GM18498 (cell line): ENCODE data around the gene CEACAM8.
"Not testable (repeated sequence)": the region's sequence is repeated elsewhere in the genome, so short reads cannot be mapped to it uniquely, and the experiment has no call there.

Experiments
- ATAC-seq: cut with Tn5 transposase; IDR thresholded peaks from one replicate; pipeline ENCODE4 v1.9.1; 2021; ENCODE audit warnings: mild to moderate bottlenecking, moderate library complexity; ENCODE audit not compliant: unreplicated experiment

Gene CEACAM8

DNA sequence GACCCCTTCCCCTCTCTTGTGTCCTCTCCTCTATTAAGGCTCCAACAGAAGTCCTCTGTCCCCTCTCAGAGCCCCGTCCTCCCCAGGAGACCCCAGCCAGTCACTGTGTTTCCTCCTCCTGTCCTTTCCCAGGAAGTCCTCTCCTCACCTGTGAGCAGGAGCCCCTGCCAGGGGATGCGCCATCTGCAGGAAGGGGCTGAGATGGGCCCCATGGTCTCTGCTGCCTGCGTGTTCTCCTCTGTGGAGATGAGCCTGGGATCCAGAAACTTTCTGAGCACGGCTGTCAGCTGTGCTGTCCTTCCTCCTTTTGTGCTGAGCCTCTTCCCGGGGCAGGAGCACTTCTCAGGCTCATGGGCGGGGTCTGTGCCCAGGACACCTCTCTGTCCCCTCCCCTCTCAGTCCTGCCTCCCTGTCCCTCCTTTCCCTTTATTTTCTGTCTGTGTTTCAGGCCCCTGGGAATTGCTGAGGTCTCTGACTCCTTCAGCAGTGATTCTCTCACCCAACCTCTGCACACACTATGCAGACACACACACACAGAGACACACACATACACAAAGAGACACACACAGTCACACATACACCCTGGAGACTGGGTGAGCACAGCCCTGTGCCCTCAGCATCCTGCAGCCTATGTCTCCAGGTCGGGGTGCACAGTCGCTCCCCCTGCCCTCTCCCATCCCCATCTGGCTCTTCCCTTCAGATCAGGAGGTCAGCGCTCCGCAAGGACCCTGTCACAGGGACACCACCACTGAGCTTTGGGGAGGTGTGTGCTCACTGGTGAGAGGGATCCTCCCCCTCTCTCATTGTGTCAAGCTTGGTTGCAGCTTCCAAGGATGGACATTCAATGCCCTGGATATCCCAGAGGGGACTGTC, at the start of gene CEACAM8:
TSS of gene CEACAM8 (minus strand) at position 308 of the 873 bp plus-strand sequence. CDS start at position 212, 96 bp downstream.
- no peak for ATAC-seq

DNA sequence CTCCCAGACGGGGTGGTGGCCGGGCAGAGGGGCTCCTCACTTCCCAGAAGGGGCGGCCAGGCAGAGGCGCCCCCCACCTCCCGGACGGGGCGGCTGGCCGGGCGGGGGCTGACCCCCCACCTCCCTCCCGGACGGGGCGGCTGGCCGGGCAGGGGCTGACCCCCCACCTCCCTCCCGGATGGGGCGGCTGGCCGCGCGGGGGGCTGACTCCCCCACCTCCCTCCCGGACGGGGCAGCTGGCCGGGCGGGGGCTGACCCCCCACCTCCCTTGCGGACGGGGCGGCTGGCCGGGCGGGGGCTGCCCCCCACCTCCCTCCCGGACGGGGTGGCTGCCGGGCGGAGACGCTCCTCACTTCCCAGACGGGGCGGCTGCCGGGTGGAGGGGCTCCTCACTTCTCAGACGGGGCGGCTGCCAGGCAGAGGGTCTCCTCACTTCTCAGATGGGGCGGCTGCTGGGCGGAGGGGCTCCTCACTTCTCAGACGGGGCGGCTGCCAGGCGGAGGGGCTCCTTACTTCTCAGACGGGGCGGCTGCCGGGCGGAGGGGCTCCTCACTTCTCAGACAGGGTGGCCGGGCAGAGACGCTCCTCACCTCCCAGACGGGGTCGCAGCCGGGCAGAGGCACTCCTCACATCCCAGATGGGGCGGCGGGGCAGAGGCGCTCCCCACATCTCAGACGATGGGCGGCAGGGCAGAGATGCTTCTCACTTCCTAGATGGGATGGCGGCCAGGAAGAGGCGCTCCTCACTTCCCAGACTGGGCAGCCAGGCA, 44.8 kb upstream of the CEACAM8 start:
- not testable (repeated sequence) for ATAC-seq

DNA sequence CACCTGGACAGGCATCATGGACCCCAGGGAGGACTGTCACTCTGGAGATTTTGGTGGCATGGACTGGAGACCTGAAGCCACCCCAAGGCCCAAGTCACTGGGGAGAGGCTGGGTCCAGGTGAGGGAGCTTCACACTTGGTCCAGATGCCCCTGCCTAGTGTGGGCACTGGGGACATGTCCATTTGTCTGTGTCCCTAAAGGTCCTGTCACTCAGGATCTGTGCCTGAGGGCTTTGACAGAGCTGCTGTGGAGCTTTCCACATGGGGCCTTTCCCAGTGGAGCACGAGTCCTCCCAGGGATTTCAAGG, 40.5 kb upstream of the CEACAM8 start:
- no peak for ATAC-seq

DNA sequence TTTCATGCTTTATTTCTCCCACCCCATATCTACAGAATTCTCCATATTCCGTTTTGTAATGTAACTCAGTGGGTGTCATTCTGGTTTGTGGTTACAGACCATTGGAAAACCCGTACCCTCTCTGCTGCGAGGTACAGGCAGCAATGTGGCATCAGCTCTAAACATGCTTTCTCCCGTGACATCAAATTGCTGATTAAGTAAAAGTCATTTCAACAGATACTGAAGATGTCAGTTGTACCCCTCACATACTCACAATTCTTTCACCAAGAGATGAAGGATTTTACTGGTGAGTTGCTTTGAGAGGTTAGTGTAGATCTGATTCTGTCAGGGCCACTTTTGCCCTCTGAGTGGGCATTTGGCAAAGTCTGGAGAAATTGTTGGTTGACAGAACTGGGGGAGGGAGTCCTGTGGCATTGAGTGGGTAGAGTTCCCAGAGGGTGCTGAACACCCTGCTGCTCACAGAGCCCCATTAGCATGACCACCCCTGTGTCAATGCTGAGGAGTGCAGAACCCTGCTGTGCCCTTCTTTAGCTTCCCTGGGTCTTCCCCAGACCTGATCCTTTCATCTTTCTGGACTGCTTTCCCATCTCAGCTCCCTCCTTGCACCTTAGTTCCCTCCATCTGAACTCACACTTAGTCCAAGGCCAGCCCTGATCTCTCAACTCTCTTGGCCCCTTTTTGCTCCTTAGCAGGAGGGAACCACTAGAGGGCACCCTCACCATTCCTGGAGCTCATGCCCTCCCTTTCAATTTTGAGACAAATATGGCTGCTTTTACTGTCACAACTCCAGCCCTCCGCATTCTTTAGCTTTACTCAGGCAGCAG, 39.9 kb upstream of the CEACAM8 start:
- no peak for ATAC-seq

DNA sequence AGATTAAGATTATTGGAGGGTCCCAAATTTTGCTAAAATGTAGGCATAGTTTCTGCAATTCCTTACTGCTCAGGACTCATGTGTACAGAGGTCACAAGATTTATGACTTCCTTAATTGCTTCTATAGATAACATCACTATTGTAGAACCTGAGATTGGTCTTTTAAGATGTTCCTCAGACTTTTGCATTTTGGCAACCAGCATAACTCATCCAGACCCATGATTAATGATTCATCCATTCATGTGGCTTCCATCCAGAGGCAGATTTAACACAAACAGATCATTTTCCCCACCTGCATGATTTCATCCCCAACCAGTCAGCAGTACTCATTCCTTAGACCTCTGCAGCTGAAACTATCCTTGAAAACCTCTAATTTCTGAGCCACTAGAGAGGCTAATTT, 34.5 kb upstream of the CEACAM8 start:
- no peak for ATAC-seq

DNA sequence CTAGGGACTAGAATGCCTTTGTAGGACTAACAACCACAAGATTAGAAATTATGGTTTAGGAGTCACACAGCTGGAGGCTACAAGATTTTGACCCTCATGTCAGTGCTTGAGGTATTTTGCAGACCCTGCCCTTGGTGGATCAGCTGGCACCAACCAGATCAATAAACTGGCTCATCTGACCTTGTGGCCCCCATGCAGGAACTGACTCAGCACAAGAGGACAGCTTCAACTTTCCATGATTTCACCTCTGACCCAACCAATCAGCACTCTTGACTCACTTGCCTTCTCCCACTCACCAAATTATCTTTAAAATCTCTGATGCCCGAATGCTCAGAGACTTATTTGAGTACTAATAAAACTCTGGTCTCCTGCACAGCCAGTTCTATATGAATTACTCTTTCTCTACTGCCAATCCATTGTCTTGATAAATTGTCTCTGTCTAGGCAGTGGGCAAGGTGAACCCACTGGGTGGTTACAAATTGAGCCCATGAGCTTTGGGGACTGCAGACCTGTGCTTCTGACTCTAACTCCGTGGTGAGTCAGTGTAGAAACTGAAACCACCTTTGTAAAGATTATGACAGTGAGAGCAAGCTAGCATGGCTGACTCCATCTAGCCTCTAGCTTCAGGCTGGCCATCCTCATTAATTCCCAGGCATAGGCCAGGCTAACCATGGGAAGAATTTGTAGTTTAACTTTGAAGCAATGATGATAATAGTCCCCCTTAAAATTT, 33.9 kb upstream of the CEACAM8 start:
- no peak for ATAC-seq

DNA sequence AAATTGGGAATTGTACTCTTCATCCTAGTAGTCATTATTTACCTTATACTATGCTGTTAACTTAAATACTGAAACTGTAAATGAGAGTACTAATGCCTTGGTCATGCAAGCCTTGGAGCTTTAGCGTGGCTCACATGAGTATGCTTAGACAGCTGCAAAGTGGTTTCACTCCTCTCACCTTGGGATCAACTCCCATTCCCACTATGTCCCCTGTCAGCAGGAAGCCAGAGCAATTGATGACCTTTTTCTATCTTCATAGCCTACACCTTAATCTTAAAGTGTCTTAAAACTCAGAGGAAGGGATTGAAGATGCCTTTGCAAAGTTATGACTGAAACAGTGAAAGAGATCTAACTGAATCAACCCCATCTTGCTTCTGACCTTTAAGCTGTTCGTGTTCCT, 33.2 kb upstream of the CEACAM8 start:
- no peak for ATAC-seq

DNA sequence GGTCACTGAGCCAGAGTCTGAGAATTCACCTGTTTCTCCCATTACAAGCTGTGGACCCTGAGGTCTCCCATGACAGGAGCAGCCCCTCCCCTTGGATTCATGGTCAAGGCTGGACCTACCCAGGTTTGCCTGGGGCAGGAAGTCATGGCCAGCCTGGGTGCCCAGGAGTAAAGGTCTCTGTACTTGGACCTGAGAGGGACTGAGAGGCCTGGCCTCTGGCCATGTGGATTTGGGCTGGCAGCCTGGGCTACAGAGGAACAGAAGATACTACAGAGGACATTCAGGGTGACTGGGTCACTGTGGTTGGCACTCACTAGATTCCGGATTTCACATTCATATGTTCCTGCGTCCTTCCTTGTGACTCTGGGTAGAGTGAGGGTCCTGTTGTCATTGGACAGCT, 31.5 kb upstream of the CEACAM8 start:
- ATAC-seq = no peak

DNA sequence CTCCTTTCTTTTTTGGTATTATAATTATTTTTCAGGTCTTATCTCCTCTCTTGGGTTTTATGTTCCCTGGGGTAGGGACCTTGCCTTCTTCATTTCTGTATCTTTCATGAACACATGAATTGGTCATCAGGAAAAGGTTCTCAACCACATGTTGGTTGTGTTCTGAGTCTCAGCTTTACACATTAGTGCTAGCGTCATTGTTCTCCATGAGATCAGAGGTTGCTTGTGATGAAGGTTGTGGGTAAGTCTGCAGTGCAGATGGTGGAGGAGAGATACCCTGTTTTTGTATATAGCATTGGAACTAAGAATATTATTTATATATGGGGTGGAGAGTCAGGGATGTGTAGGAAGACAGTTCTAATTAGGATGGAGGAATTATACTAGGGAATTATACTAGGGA, 24.5 kb upstream of the CEACAM8 start:
- no peak for ATAC-seq

DNA sequence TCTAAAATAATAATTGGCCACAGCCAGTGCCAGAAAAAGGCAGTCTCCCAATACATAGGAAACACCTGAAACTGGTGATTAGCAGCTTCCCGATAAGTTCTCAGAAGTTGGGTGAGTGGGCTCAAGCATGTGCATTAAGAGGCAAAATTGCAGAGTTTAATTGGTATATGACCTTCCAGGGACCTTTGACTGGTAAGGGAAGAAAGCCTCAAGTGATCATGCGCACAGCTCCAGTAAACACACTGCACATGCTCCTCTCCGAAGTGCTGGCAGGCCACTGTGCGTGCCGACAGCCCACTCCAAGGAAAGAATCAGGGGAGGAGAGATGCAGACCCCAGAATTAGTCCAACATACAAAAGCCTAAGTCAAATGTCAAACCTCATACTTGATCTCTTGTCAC, 18.9 kb upstream of the CEACAM8 start:
- no peak for ATAC-seq

DNA sequence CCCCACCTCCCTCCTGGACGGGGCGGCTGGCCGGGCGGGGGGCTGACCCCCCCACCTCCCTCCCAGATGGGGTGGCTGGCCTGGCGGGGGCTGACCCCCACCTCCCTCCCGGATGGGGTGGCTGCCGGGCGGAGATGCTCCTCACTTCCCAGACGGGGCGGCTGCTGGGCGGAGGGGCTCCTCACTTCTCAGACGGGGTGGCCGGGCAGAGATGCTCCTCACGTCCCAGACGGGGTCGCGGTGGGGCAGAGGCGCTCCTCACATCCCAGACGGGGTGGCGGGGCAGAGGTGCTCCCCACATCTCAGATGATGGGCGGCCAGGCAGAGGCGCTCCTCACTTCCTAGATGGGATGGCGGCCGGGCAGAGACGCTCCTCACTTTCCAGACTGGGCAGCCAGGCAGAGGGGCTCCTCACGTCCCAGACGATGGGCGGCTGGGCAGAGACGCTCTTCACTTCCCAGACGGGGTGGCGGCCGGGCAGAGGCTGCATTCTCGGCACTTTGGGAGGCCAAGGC, 15.7 kb upstream of the CEACAM8 start:
- not testable (repeated sequence) for ATAC-seq

DNA sequence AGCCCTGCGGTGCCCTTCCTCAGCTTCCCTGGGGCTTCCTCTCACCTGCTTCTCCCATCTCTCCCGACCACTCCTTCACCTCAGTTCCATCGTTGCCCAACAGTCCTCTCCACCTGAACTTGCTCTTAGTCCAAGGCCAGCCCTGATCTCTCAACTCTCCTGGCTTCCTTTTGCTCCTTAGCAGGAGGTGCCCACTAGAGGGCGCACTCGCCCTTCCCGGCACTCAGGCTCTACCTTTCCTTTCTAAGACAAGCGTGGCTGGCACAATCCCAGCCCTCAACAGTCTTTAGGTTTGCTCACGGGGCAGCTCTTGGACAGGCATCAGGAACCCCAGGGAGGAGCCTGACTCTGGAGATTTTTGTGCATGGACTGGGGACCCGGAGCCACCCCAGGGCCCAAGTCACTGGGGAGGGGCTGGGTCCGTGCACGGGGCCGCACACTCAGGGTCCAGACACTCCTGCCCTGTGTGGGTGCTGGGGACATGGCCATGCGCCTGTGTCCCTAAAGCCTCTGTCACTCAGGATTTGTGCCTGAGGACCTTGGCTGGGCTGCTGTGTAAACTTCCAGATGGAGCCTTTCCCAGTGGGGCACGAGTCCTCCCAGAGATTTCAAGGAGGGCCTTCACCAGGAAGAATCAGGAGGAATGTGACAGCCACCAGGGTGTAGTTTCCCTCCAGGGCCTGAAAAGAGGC, 12.1 kb upstream of the CEACAM8 start:
- no peak for ATAC-seq

DNA sequence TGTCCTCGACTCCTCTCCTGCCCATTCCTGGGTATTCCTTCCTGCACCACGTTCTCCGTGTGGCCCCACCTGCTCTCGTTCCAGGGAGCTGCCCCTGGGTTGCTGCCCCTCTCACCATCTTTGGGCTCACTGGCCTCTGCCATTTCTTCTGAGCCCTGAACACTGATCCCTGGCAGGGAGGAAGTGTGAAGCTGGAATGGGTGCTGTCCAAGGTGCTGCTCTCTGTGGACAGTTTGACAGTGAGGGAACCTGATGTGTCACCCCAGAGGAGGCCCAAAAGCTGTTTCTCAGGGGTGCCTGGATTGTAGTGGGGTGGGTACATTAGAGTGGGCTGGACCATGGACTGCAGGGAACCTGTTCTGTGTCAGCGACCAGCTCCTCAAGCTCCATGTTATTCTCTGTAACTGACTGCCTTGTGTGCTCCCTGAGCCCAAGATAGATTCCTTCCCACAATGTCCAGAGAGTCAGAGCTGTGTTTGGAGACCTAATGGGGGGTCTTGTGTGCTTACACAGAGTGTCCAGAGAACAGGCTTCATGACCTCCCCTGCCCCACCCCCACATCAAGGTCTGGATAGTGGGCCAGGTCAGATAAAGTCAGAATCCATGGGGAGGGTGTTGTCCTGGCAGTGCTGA, 7.2 kb upstream of the CEACAM8 start:
- ATAC-seq = no peak

DNA sequence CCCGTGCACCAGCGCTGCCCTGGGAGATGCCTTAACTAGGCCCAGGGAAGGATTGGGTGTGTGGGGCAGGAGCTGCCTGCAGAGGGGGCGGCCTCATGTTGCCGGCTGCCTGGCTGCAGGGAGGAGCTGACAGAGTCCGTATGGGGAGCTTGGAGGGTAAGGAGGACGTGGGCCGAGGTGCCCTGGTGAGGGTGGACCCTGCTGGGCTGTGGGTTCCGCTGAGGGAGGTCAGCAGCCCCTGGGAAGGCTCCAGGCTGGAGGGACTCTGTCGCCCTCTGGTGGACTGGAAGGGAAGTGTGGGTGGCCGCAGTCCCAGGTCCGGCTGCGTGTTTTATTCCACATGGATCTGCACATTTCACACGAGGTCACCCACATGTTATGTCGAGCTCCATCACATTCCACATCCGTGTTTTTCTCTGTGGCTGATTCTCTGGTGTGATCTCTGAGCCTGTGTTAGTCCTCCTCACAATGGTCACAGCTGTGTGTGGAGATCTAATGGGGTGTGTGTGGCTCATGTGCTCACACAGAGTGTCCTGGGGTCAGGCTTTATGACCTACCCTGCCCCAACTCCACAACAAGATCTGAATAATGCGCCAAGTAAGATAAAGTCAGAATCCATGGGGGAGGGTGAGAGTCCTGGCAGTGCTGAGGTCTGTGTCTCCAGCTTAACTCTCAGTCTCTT, 1.8 kb upstream of the CEACAM8 start:
- no peak for ATAC-seq

DNA sequence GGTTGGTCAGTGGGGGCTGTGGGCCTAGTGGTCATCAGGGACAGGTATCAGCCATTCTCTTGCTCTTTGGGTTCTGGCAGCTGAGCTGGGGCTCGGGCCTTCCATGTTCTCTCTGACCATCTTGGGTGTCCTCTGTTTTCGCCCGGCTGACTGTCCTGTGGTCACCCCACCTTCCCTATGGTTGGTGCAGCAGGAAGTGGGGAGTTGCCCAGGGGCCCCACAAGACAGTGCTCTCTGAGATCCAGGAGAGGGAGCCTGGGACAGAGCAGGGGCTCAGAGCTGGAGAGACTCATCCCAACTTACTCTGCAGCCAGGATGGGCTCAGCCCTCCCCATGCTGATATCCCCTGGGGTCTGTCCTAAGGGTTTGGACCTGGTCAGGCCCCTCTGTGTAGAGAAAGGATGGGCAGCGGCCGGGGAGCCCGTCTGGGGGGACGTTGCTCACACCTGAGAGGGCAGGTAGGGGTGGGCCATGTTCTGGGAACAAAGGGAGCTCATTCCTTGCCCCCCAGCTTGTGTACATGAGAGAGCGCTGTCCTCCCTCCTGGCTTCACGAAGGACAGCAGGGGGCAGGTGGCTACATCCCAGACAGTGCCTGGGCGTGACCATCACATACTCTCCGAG, 937 bp upstream of the CEACAM8 start:
- ATAC-seq = no peak

DNA sequence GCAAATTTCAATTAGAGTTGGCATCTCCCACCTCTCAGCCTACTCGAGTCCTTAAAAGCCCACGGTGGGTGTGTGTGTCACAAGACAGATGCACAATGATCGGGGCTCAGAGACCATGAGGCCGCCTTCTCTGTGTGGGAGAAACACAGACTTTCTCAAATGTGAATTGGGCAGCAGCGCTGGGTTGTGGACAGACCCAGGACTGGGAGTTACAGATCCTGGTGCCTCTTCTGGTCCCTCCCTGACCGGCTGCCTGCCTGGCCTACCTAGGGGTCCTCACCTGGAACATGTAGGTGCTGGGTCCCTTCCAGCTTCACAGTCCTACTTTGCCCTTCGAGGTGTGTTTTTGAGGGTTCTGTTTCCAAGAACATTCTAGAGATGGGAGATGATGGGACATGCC, 4.9 kb downstream of the CEACAM8 start:
- ATAC-seq = no peak

DNA sequence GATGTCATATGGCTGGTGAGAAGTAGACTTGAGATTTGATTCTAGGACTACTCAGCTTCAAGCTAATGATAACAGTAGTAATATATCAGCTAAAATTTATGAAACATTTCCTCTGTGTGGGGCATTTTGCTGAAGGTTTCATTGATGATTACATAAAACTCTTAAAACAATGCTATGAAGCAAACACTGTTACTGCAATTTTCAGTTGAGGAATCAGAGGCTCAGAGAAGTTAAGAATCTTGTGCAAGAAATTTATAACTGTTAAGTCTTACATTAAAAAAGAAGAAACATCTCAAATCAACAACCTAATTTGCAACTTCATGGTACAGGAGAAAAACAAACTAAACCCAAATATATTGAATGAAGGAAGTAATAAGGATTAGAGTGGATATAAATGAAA, 10.3 kb downstream of the CEACAM8 start:
- ATAC-seq = no peak

DNA sequence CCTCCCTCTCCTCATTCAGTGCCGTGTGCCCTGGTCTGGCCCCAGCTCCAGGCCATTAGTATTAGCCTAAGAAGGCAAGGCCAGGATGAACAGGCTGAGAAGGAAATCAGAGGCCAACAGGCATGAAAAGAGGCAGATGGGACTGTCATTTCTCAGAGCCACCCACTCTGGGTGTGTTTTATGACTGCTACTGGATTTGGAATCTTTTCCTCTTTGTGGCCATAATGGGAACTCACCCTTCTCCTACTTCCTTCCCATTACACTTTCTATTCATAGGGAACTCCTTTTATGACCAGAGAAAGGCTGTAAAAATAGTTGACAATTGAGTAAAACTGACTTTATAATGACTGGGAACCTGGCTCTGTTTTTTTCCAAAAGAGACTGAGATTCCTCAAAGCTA, 17.7 kb downstream of the CEACAM8 start:
- no peak for ATAC-seq

DNA sequence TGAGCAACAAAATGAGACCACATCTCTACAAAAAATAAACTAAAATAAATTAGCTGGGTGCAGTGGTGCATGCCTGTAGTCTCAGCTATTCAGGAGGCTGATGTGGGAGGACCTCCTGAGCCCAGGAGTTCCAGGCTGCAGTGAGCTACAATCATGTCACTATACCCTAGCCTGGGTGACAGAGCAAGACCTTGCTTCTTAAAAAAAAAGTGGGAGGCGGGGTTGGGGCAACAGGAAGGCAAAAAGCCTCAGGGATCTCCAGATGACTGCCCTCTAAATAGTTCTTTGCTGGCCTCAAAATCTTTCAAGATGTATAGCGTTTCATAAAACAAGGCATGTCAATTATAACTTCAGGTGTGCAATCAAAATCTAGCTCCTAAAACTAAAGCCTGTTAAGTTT, 18.5 kb downstream of the CEACAM8 start:
- no peak for ATAC-seq
